Stimulated activated CD4-positive, alpha-beta T cell treated with anti-CD3 and anti-CD28 coated beads, TNF-alpha, amount 100 ng/mL, for 4 hours (primary cell): ENCODE results near the gene TMEM8B.
"Not testable (repeated sequence)": the region's sequence is repeated elsewhere in the genome, so short reads cannot be mapped to it uniquely, and the experiment has no call there.

Source experiments
- DNase-seq, 3 experiments: peaks; one replicate each; pipeline ENCODE4 v3.0.0-alpha.2; 2020; ENCODE audit warnings: low read depth in 3 of 3

The TMEM8B gene

GRCh38 chr9:35906923-35907699 is 78.1 kb downstream of the TMEM8B start:
- no peak for DNase-seq

GRCh38 chr9:35907711-35908503 is 78.9 kb downstream of the TMEM8B start:
- DNase-seq, result no peak

GRCh38 chr9:35908504-35909125 is 79.6 kb downstream of the TMEM8B start:
- DNase-seq, result no peak

- DNase-seq, result no peak
Measured at GRCh38 chr9:35909274-35909673, 80.2 kb downstream of the TMEM8B start, which contains the start of gene SPAAR. SPAAR (plus strand) TSS chr9:35909490; CDS start chr9:35910464, 974 bp downstream.

GRCh38 chr9:35909687-35910612 is 80.9 kb downstream of the TMEM8B start:
- no peak for DNase-seq

GRCh38 chr9:35910613-35911359 is 81.8 kb downstream of the TMEM8B start:
- peak in 2 of 3 experiments; percentile 12 to 14 for DNase-seq

- DNase-seq, result no peak
Measured at GRCh38 chr9:35911690-35912089, 82.7 kb downstream of the TMEM8B start.

- no peak for DNase-seq
Measured at GRCh38 chr9:35912791-35913400, 83.9 kb downstream of the TMEM8B start.

GRCh38 chr9:35913429-35913828 is 84.4 kb downstream of the TMEM8B start:
- DNase-seq, result not testable (repeated sequence)

GRCh38 chr9:35914301-35914807 is 85.3 kb downstream of the TMEM8B start:
- no peak for DNase-seq
